HEK293T (cell line): Measurements from ENCODE around the gene AP2A2.

Experiments
- ARNT ChIP-seq: fragments of 450-650 bp; IDR thresholded peaks from 2 replicates; pipeline ENCODE4 v1.6.1; 2017; ENCODE audit warnings: mild to moderate bottlenecking
- BHLHE40 ChIP-seq: fragments of 450-650 bp; IDR thresholded peaks from 2 replicates; pipeline ENCODE4 v1.6.1; 2016; ENCODE audit warnings: mild to moderate bottlenecking, moderate library complexity, borderline replicate concordance
- ELF4 ChIP-seq: fragments of 450-650 bp; IDR thresholded peaks from 2 replicates; pipeline ENCODE4 v1.6.1; 2017; ENCODE audit warnings: antibody characterized with exemption
- FOXA1 ChIP-seq: fragments of 450-650 bp; IDR thresholded peaks from 2 replicates; pipeline ENCODE4 v1.6.1; 2016; ENCODE audit warnings: mild to moderate bottlenecking
- FOXK2 ChIP-seq: fragments of 450-650 bp; IDR thresholded peaks from 2 replicates; pipeline ENCODE4 v1.6.1; 2016; ENCODE audit warnings: mild to moderate bottlenecking
- FOXM1 ChIP-seq: fragments of 450-650 bp; IDR thresholded peaks from 2 replicates; pipeline ENCODE4 v1.6.1; 2017; ENCODE audit warnings: mild to moderate bottlenecking, borderline replicate concordance
- HDGF ChIP-seq: fragments of 450-650 bp; IDR thresholded peaks from 2 replicates; pipeline ENCODE4 v1.6.1; 2017; ENCODE audit warnings: antibody characterized with exemption, borderline replicate concordance
- L3MBTL2 ChIP-seq: fragments of 450-650 bp; conservative IDR thresholded peaks from 2 replicates; pipeline ENCODE4 v1.6.1; 2016; ENCODE audit warnings: mild to moderate bottlenecking
- LEF1 ChIP-seq: fragments of 450-650 bp; IDR thresholded peaks from 2 replicates; pipeline ENCODE4 v1.6.1; 2017; ENCODE audit warnings: mild to moderate bottlenecking, borderline replicate concordance
- NFRKB ChIP-seq: fragments of 450-650 bp; IDR thresholded peaks from 2 replicates; pipeline ENCODE4 v1.6.1; 2016; ENCODE audit warnings: mild to moderate bottlenecking, moderate library complexity
- SP1 ChIP-seq: fragments of 450-650 bp; IDR thresholded peaks from 2 replicates; pipeline ENCODE4 v1.6.1; 2017
- TF ChIP-seq, protein P1 (sequence below): fragments of 450-650 bp; IDR thresholded peaks from 2 replicates; pipeline ENCODE4 v1.6.1; 2016

DNA sequence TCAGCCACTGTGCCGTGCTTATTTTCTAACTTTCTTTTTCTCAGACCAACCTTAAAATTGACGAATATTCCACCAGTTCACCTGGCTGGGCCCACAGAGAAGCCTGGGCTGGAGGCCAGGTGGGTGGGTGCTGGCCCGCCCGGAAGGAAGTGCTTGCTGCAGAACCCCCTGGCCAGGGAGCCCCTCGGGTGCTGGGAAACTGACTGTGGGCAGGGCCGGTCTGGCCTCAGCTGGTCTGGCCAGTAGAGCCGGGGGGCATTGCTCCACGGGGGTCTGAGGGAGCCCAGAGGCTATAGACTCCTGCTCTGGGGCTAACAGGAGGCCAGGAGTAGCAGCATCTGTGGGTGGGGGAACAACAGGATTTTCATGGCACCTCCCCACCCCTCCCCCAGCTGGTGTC is 8.2 kb upstream of the AP2A2 start:
- TF ChIP-seq BHLHE40 (no peak), L3MBTL2 (no peak), ARNT (no peak), NFRKB (no peak), FOXK2 (no peak), SP1 (no peak), FOXM1 (no peak), FOXA1 (no peak), LEF1 (no peak), HDGF (no peak), ELF4 (no peak)
- TF ChIP-seq, protein P1, sequence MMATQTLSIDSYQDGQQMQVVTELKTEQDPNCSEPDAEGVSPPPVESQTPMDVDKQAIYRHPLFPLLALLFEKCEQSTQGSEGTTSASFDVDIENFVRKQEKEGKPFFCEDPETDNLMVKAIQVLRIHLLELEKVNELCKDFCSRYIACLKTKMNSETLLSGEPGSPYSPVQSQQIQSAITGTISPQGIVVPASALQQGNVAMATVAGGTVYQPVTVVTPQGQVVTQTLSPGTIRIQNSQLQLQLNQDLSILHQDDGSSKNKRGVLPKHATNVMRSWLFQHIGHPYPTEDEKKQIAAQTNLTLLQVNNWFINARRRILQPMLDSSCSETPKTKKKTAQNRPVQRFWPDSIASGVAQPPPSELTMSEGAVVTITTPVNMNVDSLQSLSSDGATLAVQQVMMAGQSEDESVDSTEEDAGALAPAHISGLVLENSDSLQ = no peak
